CD4-positive, alpha-beta T cell treated with Interleukin-2 at 100 ng/mL for 4 hours (primary cell): ENCODE results near the gene HOXA4.

Experiments
- DNase-seq: peaks from one replicate; pipeline ENCODE4 v3.0.0-alpha.2; 2020; ENCODE audit warnings: low spot score

Gene HOXA4

DNA sequence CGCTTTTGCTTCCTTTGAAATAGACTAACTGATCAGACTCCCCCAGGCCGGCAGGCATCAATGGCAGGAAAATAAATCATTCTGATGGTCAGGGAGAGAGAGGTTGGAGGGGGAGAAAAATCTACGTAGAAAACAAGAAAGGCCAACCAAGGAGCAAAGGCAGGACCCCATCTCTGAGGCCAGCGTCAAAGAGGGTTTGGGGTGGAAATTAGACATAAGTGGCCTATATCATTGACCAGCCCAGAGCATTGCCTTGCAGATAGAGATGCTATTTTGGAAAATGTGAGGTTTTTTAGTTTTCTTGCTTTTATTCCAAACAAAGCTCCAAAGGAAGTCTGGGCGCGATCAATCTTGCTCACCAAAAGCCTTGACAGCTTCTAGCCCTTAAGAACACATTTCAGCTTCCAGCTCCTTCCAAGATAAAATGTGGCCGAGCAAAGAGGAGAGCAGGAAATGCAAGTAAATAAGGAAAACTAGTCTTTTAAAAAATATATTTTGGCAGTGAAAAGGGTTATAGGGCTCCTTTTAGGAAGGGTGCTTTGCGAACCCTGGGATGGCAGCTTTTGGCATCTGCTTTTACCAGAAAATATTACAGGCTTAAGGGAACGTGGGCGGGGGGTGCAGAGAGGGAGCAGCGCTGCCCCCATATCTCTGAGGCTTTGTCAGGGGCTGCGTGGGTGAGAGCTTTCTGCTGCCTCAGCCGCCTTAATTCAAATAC is 26.1 kb downstream of the HOXA4 start:
- no peak for DNase-seq

DNA sequence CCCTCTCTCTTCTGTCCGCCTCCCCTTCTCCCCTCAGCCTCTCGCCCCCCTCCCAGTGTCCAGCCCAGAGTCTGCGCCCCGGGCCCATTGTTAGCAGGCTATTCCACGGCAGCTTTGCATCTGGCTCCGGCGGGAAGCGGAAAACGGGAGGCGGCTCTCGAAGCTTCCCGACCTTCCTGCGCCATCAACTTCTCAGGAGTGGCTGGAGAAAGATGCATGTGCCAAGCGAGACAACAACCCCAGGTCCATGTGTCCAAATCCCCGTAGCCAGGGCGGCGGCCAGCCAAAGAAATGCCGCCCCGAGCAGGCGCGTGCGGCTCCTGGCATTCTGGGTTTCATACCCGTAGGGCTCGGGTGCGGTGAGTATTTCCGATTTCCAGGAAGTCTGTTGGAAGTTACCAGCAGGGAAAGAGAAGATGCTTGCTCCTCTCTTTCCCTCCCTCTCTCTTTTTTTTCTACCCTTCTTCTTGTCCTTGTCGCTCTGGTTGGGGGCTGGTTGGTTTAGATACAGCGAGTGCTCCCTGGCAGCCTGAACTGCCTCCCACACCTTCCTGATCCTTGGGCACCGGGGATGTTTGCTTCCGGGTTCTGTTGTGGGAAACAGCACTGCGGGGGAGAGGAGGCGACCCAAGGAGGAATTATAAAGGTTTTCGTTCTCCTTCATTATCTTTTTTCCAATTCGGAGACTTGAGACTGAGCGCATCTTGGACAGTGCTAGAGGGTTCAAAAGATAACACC is 26.9 kb downstream of the HOXA4 start:
- no peak for DNase-seq

DNA sequence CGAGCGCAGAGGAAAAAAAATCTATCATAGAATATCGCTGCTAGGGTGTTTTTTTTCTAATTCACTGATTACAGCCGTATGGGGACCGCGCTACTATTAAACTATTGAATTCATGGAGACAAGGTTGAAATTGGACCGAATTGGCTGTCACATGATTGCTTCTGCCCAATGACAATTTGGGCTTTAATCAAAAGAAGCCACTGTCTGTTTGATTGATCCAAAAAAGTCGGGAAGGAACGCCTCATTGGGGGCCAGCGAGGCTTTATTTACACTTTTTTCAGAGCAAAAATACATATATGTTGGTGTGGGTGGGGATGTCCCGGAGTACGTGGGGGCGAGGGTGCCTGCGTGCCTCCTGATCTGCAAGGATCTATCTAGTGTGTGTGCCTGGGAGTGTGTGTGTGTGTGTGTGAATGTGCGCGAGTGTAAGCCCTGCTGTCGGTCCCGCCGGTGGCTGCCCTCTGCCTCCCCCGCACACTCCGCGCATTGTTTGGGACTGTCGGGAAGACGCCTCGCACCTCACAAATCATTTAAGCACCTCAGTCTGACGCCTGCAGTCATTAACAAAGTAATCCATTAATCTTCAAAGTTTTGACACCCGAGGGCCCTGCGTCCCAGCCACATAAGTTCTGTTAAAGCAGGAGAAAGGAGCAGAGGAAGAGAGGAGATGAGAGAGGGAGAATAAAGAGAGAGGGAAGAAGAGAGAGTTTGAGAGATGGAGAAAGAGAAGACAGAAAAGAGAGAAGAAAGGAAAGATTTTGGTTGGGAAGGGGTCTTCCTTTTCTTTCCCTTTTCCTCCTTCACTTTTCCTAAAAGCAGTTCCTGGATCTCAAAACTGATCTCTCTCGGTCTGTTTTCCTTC is 27.7 kb downstream of the HOXA4 start, which contains the start of gene HOXA2:
HOXA2 (minus strand) TSS at position 103 of the 862 bp plus-strand sequence. CDS start 183 bp downstream, outside the sequence.
- no peak for DNase-seq

DNA sequence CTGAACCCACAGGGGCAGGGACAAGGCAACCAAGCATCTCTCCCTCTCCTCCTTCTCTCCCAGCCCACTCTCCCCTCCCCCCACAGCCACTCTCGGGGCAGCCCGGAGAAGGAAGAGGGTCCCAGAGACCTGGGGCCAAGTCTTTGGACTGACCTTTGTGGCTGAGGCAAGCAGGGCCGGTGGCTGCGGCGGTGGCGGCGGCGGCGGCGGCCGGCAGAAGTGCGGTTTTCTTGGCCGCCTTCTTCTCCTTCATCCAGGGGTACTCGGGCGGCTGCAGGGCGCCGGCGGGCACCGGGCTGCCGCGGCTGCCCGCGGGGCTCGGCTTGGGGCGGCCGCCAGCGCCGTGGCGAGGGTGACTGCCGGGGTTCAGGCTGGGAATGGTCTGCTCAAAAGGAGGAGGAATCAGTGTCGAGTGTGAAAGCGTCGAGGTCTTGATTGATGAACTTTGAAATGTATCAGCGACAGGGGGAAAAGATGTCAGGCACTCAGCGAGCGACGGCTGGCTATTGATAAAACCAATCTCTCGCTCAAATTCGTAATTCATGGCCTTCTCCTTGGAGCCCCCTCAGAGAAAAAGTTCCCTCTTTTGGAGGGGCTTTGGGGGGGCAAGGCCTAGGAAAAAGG is 28.5 kb downstream of the HOXA4 start:
- DNase-seq, result no peak

DNA sequence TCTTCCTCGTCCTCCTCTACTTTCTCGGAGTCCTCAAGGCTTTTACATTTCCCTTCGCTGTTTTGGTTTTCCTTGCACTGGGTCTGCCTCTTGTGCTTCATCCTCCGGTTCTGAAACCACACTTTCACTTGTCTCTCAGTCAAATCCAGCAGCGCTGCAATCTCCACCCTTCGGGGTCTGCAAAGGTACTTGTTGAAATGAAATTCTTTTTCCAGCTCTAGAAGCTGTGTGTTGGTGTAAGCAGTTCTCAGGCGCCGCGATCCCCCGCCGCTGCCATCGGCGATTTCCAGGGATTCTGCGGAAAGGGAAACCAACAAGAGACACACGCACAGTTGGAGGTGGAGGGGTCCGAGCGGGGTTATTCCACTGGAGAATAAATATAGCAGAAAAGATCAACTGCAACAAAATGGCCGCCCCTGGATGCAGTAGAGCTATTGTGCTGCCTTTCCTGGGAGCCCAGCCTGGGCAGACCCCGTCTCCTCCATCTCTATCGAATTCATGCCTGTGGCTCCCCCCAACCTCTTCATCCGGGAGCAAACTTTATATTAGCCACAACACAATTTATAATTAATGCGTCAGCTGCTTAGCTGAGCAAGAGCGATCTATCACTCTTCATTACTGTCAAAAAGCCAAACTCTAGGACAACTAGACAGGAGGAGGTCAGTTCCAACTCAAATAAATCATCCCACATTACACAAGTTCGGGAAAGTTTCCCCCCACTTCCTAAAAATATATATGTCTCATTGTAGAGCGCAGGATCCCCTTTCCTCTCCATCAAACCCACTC is 29.2 kb downstream of the HOXA4 start:
- no peak for DNase-seq

DNA sequence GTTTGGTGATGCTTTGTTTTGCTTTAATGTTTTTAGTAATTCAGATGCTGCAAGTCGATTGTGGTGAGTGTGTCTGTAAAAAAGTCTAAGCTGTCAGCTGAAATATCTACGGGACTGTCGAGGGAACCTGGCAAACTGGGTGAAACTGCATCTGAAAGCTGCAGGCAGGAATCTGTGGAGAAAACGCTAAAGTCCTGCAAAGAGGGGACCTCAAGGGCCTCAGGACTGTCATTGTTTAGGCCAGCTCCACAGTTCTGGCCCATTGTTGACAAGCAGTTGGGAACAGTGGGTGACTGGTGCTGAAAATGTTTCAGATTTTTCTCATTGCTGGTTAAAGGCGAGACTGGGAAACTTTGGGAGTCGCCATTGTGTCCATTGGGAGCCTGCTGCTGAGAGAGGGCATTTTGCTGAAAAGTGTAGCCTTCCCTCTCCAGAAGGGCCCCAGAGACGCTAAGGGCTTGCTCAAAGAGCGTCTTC is 29.8 kb downstream of the HOXA4 start:
- no peak for DNase-seq

DNA sequence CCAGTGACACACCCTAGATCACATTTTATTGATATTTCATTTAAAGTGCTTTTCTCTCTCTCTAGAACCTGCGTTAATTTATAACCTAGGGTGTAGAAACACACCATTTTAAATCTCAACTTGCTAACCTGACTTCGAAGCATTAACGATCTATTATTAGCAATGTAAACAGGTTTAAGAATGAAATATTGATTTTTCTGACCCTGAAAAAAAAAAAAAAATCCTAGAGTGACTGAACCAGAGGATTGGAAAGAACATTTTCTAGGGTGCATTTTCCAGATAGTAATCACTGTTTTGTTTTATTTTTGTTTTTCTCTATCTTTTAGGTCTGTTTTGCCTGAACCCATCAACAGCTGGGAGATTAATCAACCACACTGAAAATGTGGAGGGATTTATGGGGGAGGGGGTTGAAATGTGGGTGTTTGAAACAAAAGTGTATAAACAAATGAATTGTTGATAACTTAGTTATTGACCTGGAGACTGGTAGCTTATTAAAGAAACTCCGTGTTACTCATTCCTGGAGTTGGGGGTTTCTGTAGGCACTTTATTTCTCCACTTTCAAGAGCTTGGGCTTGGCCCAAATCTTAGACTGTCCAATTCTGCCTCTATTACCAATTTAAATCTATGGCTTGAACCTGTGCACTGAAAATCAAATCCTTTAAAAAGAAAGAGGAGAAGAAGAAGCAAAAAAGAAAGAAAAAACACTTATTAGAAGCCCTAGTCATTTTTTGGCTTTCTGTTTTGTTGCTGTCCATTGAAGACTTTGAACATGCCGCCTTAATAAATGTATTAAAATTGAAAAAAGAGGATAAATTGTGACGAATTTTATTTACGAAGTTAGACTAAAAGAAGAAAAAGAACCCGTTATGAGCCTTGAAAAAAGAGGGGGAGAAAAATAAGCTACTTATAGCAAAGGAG is 30.8 kb downstream of the HOXA4 start:
- DNase-seq, result no peak

DNA sequence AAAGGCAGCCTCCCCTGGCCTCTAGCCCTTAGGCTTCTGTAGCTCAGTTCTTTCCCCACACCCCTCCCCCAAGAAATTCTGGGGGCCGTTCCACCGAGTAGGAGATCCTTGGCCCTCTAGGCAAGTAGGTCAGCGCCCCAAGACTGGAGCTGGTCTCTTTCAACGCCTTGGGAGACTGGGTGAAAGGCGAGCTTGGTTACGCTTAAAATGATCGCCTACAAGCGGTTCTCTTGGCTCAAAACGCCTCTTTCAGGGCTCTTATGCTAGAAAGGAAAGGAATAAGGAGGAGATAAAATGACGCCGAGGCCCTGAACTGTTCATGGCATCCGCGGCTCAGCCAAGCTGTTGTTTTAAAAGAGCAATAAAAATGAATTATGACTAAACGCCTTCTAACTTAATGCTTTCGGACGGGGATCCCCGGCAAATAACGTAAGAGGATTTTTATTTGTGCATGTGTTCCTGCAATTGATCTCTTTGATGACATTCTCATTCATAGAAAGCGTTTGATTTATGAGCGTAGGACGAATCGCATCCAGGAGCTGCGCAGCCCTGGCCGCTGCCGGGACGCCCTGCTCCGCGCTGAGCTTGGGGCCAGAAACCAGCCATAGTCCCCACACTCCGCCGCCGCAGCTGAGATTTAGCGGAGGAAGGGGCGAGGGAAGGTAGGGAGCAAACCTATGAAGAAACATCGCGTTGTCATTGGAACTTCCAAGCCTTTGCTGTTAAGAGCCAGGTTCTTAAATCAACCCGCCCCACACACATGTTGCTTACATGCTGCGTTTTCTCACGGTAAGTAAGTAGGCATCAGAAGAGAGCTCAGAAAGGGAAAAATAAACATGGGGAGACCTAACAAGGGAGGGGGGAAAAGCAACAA is 31.7 kb downstream of the HOXA4 start:
- no peak for DNase-seq

DNA sequence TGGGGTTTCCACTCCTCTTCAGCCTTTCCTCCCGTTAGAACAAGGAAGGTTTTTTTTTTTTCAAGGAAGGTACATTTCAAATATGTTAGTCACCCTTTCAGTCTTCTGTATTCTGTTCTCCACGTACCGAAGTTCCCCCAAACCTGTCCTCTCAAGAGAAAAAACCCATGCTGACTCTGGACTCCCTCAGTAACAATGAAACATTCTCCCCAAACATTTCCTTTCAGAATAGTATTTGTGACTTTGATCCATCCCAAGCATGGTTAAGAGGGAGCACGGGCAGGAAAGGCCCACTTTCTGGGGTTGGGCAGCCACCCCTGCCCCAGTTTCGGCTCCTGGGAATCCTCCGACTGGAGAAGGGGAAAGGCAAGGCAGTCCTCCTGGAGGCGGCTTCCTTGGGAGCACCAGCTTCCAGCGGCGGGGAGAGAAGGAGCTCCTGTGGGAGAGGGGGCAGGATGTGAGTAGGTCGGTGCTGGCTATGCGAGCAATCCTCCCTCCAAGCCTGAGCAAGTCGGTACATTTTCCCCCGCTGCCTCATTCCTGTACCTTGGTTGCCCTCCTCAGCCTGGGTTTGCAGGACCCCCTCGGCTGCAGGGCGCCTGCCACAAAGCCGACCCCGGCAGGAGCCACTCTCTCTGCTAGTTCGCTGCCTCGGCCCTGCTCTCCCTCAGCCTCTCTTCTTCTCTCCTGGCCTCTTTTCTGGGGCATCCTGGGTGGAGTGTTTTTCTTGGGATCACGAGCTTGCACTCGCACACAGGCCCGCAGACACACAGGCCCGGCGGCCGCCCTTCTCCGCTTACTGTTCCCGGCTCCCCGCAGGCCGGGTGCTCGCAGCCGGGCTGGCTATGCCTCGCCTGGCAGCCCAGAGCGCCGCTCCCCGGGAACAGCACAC is 32.6 kb downstream of the HOXA4 start:
- DNase-seq, result no peak

DNA sequence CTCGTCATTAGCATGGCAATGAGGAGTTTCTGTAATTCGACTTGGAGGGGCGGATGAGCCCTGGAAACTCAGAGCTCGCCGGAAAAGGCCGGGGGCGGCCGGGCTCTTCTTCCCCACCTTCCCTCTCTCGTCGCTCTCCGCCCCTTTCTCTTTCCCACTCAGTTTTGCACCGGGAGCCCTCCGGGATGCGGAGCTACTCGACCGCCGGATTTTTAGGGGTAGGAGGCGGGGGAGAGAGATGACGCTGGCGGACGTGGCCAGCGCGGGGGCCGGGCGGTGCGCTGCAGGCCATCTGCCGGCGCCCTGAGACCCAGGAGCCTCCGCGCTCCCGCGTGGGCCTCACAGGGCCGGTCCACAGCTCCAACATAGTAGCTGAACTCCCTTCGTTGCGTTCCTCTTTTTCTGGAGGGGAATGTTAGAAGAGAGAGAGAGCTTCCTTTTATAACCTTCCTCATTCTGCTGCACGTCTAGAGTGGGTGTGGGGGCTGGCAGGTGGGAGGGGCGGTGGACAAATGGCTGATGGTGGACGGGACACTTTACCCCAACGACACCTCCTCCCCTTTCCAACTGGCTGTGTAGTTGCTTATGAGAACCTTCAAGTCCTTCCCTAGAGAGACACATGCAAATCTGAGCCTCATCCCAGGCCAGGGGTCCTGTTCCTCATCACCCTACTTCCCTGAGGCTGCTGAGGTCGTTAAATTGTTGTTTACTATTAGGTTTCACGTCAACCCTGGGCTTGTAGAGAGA is 33.6 kb downstream of the HOXA4 start:
- no peak for DNase-seq

DNA sequence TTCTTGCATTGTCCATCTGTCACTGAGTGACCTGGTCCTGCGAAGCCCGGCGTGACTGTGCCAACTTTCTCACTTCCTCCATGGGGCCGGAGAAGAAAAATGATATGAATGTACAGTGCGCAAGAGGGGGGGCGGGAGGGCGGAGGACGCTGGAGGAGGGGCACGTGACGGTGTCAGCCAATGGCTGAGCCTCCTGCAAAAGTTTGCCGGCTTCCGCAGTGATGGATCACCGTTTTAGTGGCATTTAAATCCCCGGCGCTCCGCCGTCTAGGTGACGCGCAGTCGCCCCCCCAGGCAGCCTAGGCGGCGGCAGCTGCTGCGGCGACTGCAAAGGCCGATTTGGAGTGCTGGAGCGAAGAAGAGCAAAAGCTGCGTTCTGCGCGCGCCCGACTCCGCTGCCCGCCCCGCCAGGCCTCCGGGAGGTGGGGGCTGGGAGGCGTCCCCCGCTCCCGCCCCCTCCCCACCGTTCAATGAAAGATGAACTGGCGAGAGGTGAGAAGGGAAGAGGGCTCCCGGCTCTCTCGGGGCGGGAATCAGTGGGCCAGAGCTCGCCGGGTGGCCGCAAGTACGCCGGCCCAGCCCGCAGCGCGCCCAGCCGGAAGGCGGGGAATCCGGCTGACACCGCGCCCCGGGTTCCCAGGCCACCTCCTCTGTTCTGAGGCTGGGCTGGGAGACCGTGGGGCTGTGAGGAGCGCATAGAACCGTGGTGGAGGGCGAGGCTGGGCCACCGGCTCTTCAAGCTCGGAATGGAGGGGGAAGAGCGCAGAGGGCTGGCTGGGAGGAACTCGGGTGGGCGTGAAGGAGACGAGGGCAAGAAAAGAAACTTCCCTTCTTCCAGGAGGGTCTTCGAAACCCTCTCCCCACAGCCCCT is 34.4 kb downstream of the HOXA4 start, which contains the start of gene HOXA1:
HOXA1 (minus strand) TSS at position 104 of the 871 bp plus-strand sequence; CDS start at position 16, 88 bp downstream.
- peak; percentile 82 for DNase-seq

DNA sequence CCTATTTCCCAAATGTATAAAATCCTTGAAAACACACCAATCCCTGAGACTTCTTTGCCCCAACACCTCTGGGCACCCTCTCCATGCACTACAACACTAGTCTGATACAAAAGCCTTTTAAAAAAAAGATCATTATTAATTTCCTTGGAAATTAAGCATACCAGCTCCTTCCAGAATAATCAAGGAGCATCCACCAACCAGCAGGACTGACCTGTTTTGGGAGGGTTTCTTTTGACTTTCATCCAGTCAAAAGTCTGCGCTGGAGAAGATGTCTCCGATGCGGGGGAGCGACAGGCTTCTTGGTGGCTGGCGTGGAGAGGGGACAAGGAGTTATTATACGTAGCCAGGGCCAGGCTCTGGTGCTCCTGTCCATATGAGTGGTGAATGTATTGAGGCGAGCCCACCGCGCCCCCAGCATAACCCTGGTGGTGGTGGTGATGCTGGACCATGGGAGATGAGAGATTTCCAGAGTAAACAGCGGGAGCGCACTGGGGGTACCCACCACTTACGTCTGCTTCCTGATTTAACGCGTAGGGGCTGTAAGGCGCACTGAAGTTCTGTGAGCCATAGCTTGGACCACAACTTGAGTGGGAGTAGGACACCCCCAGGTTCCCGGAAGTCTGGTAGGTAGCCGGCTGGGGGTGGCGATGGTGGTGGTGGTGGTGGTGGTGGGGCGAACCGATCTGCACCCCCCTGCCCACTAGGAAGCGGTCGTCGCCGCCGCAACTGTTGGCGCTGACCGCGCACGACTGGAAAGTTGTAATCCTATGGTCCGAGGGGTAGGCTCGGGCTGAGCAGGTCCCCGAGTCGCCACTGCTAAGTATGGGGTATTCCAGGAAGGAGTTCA is 35.3 kb downstream of the HOXA4 start:
- no peak for DNase-seq

DNA sequence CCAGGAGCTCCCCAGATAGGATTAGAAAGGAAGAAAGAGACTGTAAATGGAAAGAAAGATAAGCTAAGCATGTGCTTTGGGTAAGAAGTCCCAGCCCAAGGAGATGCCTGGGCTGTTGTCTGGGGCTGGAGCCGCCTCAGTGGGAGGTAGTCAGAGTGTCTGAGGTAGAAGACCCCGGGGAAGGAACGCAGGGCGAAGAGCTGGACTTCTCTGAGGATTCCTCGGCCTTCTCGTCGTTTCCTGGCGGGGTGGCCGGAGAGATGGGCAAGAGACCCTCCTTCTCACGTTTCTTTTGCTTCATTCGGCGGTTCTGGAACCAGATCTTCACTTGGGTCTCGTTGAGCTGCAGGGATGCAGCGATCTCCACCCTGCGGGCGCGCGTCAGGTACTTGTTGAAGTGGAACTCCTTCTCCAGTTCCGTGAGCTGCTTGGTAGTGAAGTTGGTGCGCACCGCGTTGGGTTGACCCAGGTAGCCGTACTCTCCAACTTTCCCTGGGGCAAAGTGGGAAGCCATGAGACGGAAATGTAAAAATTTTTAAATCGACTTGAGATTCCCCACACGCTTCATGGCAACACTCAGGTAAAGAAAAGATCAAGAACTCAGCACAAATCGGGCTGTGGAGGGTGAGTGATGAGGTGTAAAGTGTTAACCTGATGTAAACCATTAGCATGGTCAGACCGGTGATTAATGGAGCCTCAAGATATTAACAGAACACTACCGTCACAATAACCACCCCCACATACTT is 36.1 kb downstream of the HOXA4 start:
- no peak for DNase-seq

DNA sequence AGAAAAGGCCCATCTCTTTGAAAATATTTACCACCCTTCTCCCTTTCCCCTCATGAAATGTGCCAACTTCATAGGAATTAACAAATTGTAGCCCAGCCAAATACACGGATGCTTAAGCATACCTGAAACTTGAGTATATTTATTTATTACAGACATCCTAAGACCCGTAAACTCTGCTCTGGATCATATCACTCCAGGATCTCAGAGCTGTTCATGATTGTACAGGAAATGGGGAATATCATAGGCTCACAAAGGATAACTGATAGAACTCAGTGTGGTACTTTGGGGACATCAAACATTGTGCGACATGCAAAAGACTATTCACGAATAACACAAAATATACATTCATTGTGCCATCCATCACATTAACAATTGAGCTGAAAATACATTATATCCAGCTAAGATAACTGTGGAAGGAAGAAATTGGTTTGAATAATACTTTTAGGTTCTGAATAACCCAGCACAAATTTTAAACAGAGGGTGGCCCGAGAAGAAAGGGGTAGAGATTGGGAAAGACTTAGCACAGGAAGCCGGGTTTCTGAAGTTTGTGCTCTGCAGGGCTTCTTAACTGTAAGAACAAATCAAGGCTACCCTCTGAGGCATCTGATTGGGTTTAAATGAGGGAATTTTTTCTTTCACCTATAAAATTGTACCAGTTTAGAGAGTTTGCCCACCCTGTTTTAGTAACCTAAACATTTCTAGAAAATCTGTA is 37.2 kb downstream of the HOXA4 start:
- DNase-seq, result no peak
